ENCODE measurements around the gene DNM1. TPM values are rescaled to one million over a fixed set of nuclear protein-coding genes. Genes with fewer than 3 reads are reported as not detected.

Gene DNM1
- total RNA-seq, 2 experiments from 2014 or later, result 0.30 to 0.40 TPM

GRCh38 chr9:128245421-128246151 is 42.4 kb downstream of the DNM1 start:
- H3K4me1 Mint-ChIP-seq, result peaks cover 10% of the 10 kb centered on the region
- H3K36me3 Mint-ChIP-seq (ENCODE audit: low read depth), result no peaks in the 10 kb centered on the region
- H3K27ac Mint-ChIP-seq, result no peak overlapping the region
- no peak for DNase-seq
- ChIA-PET POLR2A (no interaction called here), CTCF (interaction anchor here (0.7 kb wide), 1 partner anchor 9 kb away, joined by 3 read pairs; no protein-coding TSS in a partner anchor)
- no peaks in the 10 kb centered on the region for H3K9me3 Mint-ChIP-seq
- H3K27me3 Mint-ChIP-seq, result peaks cover 23% of the 10 kb centered on the region
- H3K4me3 Mint-ChIP-seq, result no peak overlapping the region

DNA sequence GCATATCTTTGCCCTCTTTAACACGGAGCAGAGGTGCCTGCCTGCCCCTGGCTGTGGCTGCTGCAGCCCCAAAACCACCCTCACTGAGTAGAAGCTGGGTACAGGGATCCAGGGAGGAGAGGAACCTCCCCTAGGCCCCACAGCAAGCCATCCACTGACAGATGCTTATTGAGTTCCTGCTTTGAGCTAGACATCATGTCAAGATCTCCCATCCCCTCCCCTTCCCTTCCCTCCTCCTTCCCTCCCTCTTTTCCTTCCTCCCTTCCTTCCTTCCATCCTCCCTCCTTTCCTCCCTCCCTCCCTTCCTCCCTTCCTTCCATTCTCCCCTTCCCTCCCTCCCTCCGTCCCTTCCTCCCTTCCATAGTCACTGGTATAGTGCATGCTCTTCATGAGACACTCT is 43.3 kb downstream of the DNM1 start:
- no peak for DNase-seq
- Mint-ChIP-seq H3K4me3 (no peak overlapping the region), H3K27me3 (peaks cover 26% of the 10 kb centered on the region), H3K9me3 (no peaks in the 10 kb centered on the region), H3K27ac (no peak overlapping the region), H3K36me3 (ENCODE audit: low read depth) (no peaks in the 10 kb centered on the region), H3K4me1 (peaks cover 14% of the 10 kb centered on the region)
- CTCF ChIA-PET, result no interaction called here
- POLR2A ChIA-PET, result interaction anchor here (0.7 kb wide), 1 partner anchor 29 kb away, joined by 3 read pairs; the partner anchor contains the start of genes GOLGA2 and SWI5

DNA sequence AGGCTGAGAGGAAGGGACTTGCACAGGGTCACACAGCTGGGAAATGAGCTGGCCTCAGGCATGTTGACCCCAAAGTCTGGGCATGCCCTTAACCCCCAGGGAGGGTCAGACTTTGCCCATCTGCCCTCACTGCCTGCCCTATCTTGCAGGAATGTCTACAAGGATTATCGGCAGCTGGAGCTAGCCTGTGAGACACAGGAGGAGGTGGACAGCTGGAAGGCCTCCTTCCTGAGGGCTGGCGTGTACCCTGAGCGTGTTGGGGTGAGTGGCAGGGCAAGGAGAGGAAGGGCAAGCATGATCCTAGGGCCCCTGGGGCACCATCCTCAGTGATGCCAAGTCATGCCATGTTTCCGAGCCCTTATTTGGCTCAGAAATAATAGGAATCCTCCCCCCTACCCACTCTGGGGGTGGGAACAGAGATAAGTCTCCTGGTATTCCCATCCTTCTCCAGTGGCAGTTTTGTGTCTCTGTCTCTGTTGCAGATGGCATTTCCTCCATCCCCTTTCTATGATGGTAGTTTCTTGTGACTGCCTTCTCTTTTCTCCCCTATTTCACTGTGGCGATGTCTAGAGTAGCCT is 44.1 kb downstream of the DNM1 start:
- peaks cover 17% of the 10 kb centered on the region for H3K4me1 Mint-ChIP-seq
- H3K36me3 Mint-ChIP-seq (ENCODE audit: low read depth), result no peaks in the 10 kb centered on the region
- CTCF ChIA-PET, result no interaction called here
- H3K9me3 Mint-ChIP-seq, result no peaks in the 10 kb centered on the region
- POLR2A ChIA-PET, result no interaction called here
- H3K4me3 Mint-ChIP-seq, result no peak overlapping the region
- DNase-seq, result no peak
- H3K27me3 Mint-ChIP-seq, result peaks cover 35% of the 10 kb centered on the region
- no peak overlapping the region for H3K27ac Mint-ChIP-seq

GRCh38 chr9:128249558-128249907 is 46.4 kb downstream of the DNM1 start:
- Mint-ChIP-seq H3K27ac (no peak overlapping the region), H3K9me3 (no peaks in the 10 kb centered on the region), H3K4me3 (peak overlapping the region; percentile 72), H3K4me1 (peaks cover 14% of the 10 kb centered on the region), H3K27me3 (peaks cover 28% of the 10 kb centered on the region), H3K36me3 (ENCODE audit: low read depth) (no peaks in the 10 kb centered on the region)
- POLR2A ChIA-PET, result interaction anchor here (1.3 kb wide), 1 partner anchor 31 kb away, joined by 4 read pairs; no protein-coding TSS in a partner anchor
- CTCF ChIA-PET, result interaction anchor here (1.2 to 1.8 kb wide), 6 partner anchors 10 to 171 kb away, joined by 3 to 9 read pairs (median 4); no protein-coding TSS in a partner anchor
- no peak for DNase-seq

- POLR2A ChIA-PET, result interaction anchor here (0.8 to 1.5 kb wide), 4 partner anchors 9 to 59 kb away, joined by 3 to 7 read pairs (median 4); partner anchors contain the start of genes CIZ1, GOLGA2 and SWI5
- Mint-ChIP-seq H3K27me3 (peaks cover 28% of the 10 kb centered on the region), H3K27ac (no peak overlapping the region), H3K4me3 (peak overlapping the region; percentile 72), H3K4me1 (peaks cover 14% of the 10 kb centered on the region), H3K9me3 (no peaks in the 10 kb centered on the region), H3K36me3 (ENCODE audit: low read depth) (no peaks in the 10 kb centered on the region)
- CTCF ChIA-PET, result interaction anchor here (0.6 to 1.8 kb wide), 15 partner anchors 9 to 568 kb away, joined by 3 to 9 read pairs (median 5); partner anchors contain the start of genes BBLN, ENDOG, GOLGA2 and SWI5
- peak; percentile 97 for DNase-seq
These were observed 47.0 kb downstream of the DNM1 start for GRCh38 chr9:128249908-128250838.

DNA sequence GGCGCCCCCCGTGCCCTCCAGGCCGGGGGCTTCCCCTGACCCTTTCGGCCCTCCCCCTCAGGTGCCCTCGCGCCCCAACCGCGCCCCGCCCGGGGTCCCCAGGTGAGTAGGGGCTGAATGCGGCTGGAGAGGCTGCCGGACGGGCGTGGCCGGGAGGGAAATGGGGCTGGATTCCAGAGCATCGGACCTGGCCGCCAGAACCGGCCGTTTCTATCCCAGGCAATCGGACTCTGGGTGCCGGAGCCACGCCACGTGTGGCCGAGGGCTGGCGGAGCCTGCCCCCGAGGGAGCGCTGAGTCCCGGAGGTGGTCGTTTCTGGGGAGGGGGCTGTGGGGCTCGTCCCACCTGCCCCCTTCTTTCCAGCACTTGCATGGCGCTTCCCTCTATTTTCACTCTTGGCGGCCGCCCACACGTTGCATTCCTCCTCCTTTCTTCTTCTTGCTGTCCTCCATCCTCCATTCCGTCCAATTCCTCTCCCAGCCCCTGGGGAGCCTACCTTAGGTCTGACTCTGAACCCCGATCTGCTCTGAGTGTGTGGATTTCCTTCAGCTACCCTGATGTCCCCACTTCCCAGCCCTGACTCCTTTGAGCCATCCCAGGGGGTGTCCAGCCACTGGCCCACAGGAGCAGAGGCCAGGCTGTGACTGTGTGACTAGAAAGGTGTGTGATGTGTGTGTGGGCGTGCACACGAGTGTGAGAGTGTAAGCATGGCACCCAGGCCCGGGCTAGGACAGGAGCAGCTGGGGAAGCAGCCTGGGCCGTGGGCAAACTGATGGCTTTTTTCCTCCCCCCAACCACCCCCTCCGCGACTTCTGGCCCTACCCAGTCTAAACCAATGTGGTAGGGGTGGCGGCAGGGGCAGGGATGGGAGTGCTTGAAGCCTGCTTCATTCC is 47.9 kb downstream of the DNM1 start:
- POLR2A ChIA-PET, result interaction anchor here (1.0 to 1.5 kb wide), 3 partner anchors 10 to 32 kb away, joined by 4 to 7 read pairs (median 5); partner anchors contain the start of genes GOLGA2 and SWI5
- Mint-ChIP-seq H3K27ac (no peak overlapping the region), H3K4me3 (peak overlapping the region; percentile 68), H3K27me3 (peaks cover 24% of the 10 kb centered on the region), H3K4me1 (peaks cover 14% of the 10 kb centered on the region), H3K9me3 (no peaks in the 10 kb centered on the region), H3K36me3 (ENCODE audit: low read depth) (no peaks in the 10 kb centered on the region)
- CTCF ChIA-PET, result interaction anchor here (0.6 to 1.8 kb wide), 14 partner anchors 8 to 567 kb away, joined by 3 to 9 read pairs (median 5); partner anchors contain the start of genes BBLN, ENDOG, GOLGA2 and SWI5
- no peak for DNase-seq

DNA sequence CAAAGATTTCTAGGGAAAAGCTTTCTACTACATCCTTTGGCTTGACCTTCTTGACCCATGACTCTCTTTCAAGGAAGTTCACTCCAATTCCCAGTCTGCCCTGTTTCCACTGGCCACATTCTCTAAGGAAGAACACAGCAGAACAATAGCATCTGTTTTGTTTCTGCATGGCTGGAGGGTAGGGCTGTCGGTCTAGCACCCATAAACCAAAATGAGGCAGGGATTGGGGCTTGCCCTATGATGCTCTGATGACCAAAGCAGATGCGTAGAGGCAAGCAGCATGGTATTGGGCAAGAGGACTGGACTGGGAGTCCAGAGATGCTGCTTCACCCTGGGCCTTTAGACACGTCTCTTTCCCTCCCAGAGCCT is 48.5 kb downstream of the DNM1 start:
- Mint-ChIP-seq H3K36me3 (ENCODE audit: low read depth) (no peaks in the 10 kb centered on the region), H3K27ac (no peak overlapping the region), H3K27me3 (peaks cover 24% of the 10 kb centered on the region), H3K4me3 (no peak overlapping the region), H3K9me3 (no peaks in the 10 kb centered on the region), H3K4me1 (peaks cover 14% of the 10 kb centered on the region)
- CTCF ChIA-PET, result interaction anchor here (0.6 kb wide), 1 partner anchor 8 kb away, joined by 3 read pairs; no protein-coding TSS in a partner anchor
- POLR2A ChIA-PET, result no interaction called here
- DNase-seq, result no peak

- Mint-ChIP-seq H3K27me3 (peaks cover 24% of the 10 kb centered on the region), H3K27ac (no peak overlapping the region), H3K9me3 (no peaks in the 10 kb centered on the region), H3K4me3 (no peak overlapping the region), H3K36me3 (ENCODE audit: low read depth) (peaks cover 3% of the 10 kb centered on the region), H3K4me1 (peaks cover 14% of the 10 kb centered on the region)
- ChIA-PET POLR2A (no interaction called here), CTCF (interaction anchor here (0.6 to 1.2 kb wide), 4 partner anchors 62 to 1920 kb away, joined by 3 read pairs; no protein-coding TSS in a partner anchor)
- no peak for DNase-seq
These were observed 49.3 kb downstream of the DNM1 start for GRCh38 chr9:128252317-128253139.

DNA sequence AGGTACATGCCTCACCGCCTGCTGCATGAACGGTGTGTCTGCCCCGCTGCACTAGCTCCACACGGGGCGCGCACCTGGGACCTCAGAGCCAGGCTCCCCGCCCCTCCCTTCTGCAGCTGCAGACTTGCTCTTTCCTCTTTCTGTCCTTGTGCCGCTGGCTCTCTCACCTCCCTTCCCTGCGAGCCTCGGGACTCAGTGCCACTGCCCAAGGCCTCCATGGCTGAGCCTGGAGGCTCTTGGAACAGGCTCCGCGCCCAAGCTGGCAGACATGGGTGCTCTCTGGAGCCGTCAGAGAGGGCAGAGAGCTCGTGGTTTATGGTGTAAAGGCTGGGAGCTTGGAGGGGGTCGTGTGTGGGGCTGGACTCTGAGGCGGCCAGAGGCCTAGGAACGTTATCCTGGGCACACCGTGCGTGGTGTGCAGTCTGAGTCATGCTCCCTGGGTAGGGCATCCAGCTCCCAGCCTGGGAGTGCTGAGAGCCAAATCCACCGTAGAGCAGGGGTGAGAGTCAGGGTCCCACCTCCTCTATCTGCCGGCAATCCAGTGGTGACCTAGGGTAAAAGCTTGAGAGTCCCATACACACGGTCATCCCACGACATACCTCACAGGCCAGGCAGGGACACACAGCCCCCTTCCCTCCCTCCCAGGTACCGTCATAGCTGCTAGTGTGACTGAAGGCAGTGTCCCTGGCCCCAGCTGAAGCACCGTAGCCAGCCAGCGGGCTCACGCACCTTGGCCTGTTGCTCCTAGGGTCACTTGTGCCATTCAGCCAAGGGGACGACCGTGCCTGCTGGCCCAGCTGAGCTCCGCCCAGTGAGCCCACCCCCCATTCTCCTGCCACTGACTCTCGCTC is 50.2 kb downstream of the DNM1 start:
- peaks cover 5% of the 10 kb centered on the region for H3K36me3 Mint-ChIP-seq (ENCODE audit: low read depth)
- no peak overlapping the region for H3K4me3 Mint-ChIP-seq
- peaks cover 24% of the 10 kb centered on the region for H3K27me3 Mint-ChIP-seq
- DNase-seq, result no peak
- H3K4me1 Mint-ChIP-seq, result peaks cover 14% of the 10 kb centered on the region
- no peak overlapping the region for H3K27ac Mint-ChIP-seq
- H3K9me3 Mint-ChIP-seq, result no peaks in the 10 kb centered on the region
- POLR2A ChIA-PET, result no interaction called here
- CTCF ChIA-PET, result interaction anchor here (0.6 to 1.2 kb wide), 4 partner anchors 63 to 1921 kb away, joined by 3 read pairs; no protein-coding TSS in a partner anchor

GRCh38 chr9:128253991-128254346 is 50.8 kb downstream of the DNM1 start:
- ChIA-PET POLR2A (interaction anchor here (1.9 kb wide), 1 partner anchor 22 kb away, joined by 4 read pairs; the partner anchor contains the start of genes GOLGA2 and SWI5), CTCF (interaction anchor here (0.6 to 1.2 kb wide), 2 partner anchors 9 to 64 kb away, joined by 3 read pairs; no protein-coding TSS in a partner anchor)
- H3K4me3 Mint-ChIP-seq, result no peak overlapping the region
- H3K4me1 Mint-ChIP-seq, result peaks cover 14% of the 10 kb centered on the region
- H3K27ac Mint-ChIP-seq, result no peak overlapping the region
- H3K9me3 Mint-ChIP-seq, result no peaks in the 10 kb centered on the region
- peaks cover 8% of the 10 kb centered on the region for H3K36me3 Mint-ChIP-seq (ENCODE audit: low read depth)
- no peak for DNase-seq
- H3K27me3 Mint-ChIP-seq, result peaks cover 21% of the 10 kb centered on the region

All from activated CD4-positive, alpha-beta memory T cell treated with anti-CD3 and anti-CD28 coated beads, Interleukin-2, amount 10 ng/mL, durations not matched to agents 7 days and 5 days (primary cell).